ENCODE data around the gene PIGC.

PIGC gene

GRCh38 chr1:172416496-172417035 lies 27.3 kb downstream of the PIGC start:
- Histone ChIP-seq H3K4ac (ENCODE audit: low read depth in 1 of 2, low read length in 2 of 2) (no peak overlapping the region), H3K27me3 (ENCODE audit: control insufficient read depth in 1 of 2, insufficient read depth in 1 of 2, low read length in 2 of 2) (no peaks in the 10 kb centered on the region), H2AFZ (ENCODE audit: low read depth, low read length) (no peak overlapping the region), H3K23ac (ENCODE audit: low read length in 2 of 2) (no peak overlapping the region), H3K36me3 (ENCODE audit: control insufficient read depth in 1 of 2, insufficient read depth in 2 of 2, low read depth in 1 of 2, low read length in 2 of 2) (no peaks in the 10 kb centered on the region), H3K9ac (ENCODE audit: low read length) (no peak overlapping the region), H3K79me1 (replicated peaks; ENCODE audit: low read length, poor library complexity, severe bottlenecking) (peaks cover 2% of the 10 kb centered on the region), H2BK5ac (ENCODE audit: low read depth, low read length, poor library complexity, severe bottlenecking) (no peak overlapping the region), H3K9me3 (ENCODE audit: control insufficient read depth, low read length) (no peaks in the 10 kb centered on the region), H3K27ac (ENCODE audit: low read length, poor library complexity, severe bottlenecking) (peak overlapping the region; percentile 62), H3K4me2 (ENCODE audit: low read length, poor library complexity, severe bottlenecking) (no peak overlapping the region), H4K91ac (ENCODE audit: low read length) (no peak overlapping the region), H3K4me1 (ENCODE audit: control insufficient read depth, insufficient read depth, low read depth, low read length) (peaks cover 1% of the 10 kb centered on the region), H2BK12ac (ENCODE audit: low read length in 2 of 2) (no peak overlapping the region), H2AK5ac (ENCODE audit: low read length, severe bottlenecking) (peak overlapping the region; percentile 4), H3K4me3 (ENCODE audit: insufficient read depth in 1 of 2, low read depth in 1 of 2, low read length in 2 of 2) (no peak overlapping the region), H2BK15ac (ENCODE audit: low read depth, poor library complexity, severe bottlenecking) (no peak overlapping the region), H3K18ac (ENCODE audit: low read depth in 1 of 2, low read length in 2 of 2) (no peak overlapping the region), H2BK120ac (ENCODE audit: low read depth, low read length) (no peak overlapping the region), H4K8ac (ENCODE audit: low read length) (no peak overlapping the region), H3K14ac (ENCODE audit: low read length in 2 of 2) (no peak overlapping the region)
- 55% methylated on average over 3 of the region's 4 CpGs for WGBS
- DNase-seq, result no peak

GRCh38 chr1:172414331-172414730 lies 29.5 kb downstream of the PIGC start:
- Histone ChIP-seq H3K27ac (ENCODE audit: low read length, poor library complexity, severe bottlenecking) (no peak overlapping the region), H3K23ac (ENCODE audit: low read length in 2 of 2) (no peak overlapping the region), H3K9me3 (ENCODE audit: control insufficient read depth, low read length) (no peaks in the 10 kb centered on the region), H3K27me3 (ENCODE audit: control insufficient read depth in 1 of 2, insufficient read depth in 1 of 2, low read length in 2 of 2) (no peaks in the 10 kb centered on the region), H2BK5ac (ENCODE audit: low read depth, low read length, poor library complexity, severe bottlenecking) (no peak overlapping the region), H3K36me3 (ENCODE audit: control insufficient read depth in 1 of 2, insufficient read depth in 2 of 2, low read depth in 1 of 2, low read length in 2 of 2) (no peaks in the 10 kb centered on the region), H4K91ac (ENCODE audit: low read length) (no peak overlapping the region), H3K4me2 (ENCODE audit: low read length, poor library complexity, severe bottlenecking) (no peak overlapping the region), H3K4me3 (ENCODE audit: insufficient read depth in 1 of 2, low read depth in 1 of 2, low read length in 2 of 2) (no peak overlapping the region), H3K14ac (ENCODE audit: low read length in 2 of 2) (no peak overlapping the region), H2BK120ac (ENCODE audit: low read depth, low read length) (no peak overlapping the region), H3K79me1 (replicated peaks; ENCODE audit: low read length, poor library complexity, severe bottlenecking) (peaks cover 2% of the 10 kb centered on the region), H3K9ac (ENCODE audit: low read length) (no peak overlapping the region), H4K8ac (ENCODE audit: low read length) (no peak overlapping the region), H2AK5ac (ENCODE audit: low read length, severe bottlenecking) (no peak overlapping the region), H2BK12ac (ENCODE audit: low read length in 2 of 2) (no peak overlapping the region), H3K4ac (ENCODE audit: low read depth in 1 of 2, low read length in 2 of 2) (no peak overlapping the region), H2AFZ (ENCODE audit: low read depth, low read length) (no peak overlapping the region), H3K4me1 (ENCODE audit: control insufficient read depth, insufficient read depth, low read depth, low read length) (peaks cover 1% of the 10 kb centered on the region), H3K18ac (ENCODE audit: low read depth in 1 of 2, low read length in 2 of 2) (no peak overlapping the region), H2BK15ac (ENCODE audit: low read depth, poor library complexity, severe bottlenecking) (no peak overlapping the region)
- DNase-seq, result no peak

DNA sequence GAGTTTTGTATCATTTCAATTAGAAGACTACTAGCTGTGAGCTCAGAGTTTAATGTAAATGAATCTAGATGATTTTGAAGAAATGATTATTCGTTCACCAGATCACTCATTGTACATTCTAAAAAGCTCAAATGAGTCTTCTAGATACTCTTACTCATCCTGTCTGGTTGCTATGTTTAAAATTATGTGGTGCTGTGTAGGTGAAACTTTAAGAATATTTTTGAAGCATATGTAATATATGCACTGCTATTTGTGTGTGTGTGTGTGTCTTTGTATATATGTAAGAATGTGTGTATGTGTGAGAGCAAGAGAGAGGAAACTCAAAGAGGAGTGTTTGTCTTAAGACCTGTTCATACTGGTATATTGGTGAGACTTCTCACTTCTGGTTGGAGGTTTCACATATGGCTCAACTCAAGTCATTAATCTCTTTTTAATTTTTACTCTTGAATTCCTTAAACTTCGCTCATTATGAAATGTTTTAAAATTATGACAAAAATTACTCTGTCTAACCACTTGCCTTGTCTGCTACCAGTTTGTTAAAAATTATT lies 32.0 kb downstream of the PIGC start:
- H3K9me3 ChIP-seq (ENCODE audit: control insufficient read depth, low read length), result no peaks in the 10 kb centered on the region
- no peak overlapping the region for H2BK5ac ChIP-seq (ENCODE audit: low read depth, low read length, poor library complexity, severe bottlenecking)
- H4K8ac ChIP-seq (ENCODE audit: low read length), result no peak overlapping the region
- H4K91ac ChIP-seq (ENCODE audit: low read length), result no peak overlapping the region
- no peak overlapping the region for H3K4ac ChIP-seq (ENCODE audit: low read depth in 1 of 2, low read length in 2 of 2)
- no peak overlapping the region for H3K27ac ChIP-seq (ENCODE audit: low read length, poor library complexity, severe bottlenecking)
- no peak overlapping the region for H3K14ac ChIP-seq (ENCODE audit: low read length in 2 of 2)
- H2BK15ac ChIP-seq (ENCODE audit: low read depth, poor library complexity, severe bottlenecking), result no peak overlapping the region
- H3K4me1 ChIP-seq (ENCODE audit: control insufficient read depth, insufficient read depth, low read depth, low read length), result peaks cover 1% of the 10 kb centered on the region
- no peak overlapping the region for H3K23ac ChIP-seq (ENCODE audit: low read length in 2 of 2)
- H2AFZ ChIP-seq (ENCODE audit: low read depth, low read length), result no peak overlapping the region
- H3K27me3 ChIP-seq (ENCODE audit: control insufficient read depth in 1 of 2, insufficient read depth in 1 of 2, low read length in 2 of 2), result no peaks in the 10 kb centered on the region
- DNase-seq, result no peak
- no peaks in the 10 kb centered on the region for H3K36me3 ChIP-seq (ENCODE audit: control insufficient read depth in 1 of 2, insufficient read depth in 2 of 2, low read depth in 1 of 2, low read length in 2 of 2)
- 100% methylated on average over 1 of the region's 2 CpGs for WGBS
- H3K4me2 ChIP-seq (ENCODE audit: low read length, poor library complexity, severe bottlenecking), result no peak overlapping the region
- H2BK120ac ChIP-seq (ENCODE audit: low read depth, low read length), result no peak overlapping the region
- H3K9ac ChIP-seq (ENCODE audit: low read length), result no peak overlapping the region
- no peak overlapping the region for H3K18ac ChIP-seq (ENCODE audit: low read depth in 1 of 2, low read length in 2 of 2)
- no peak overlapping the region for H3K4me3 ChIP-seq (ENCODE audit: insufficient read depth in 1 of 2, low read depth in 1 of 2, low read length in 2 of 2)
- H2AK5ac ChIP-seq (ENCODE audit: low read length, severe bottlenecking), result no peak overlapping the region
- H3K79me1 ChIP-seq (replicated peaks; ENCODE audit: low read length, poor library complexity, severe bottlenecking), result peaks cover 2% of the 10 kb centered on the region
- H2BK12ac ChIP-seq (ENCODE audit: low read length in 2 of 2), result no peak overlapping the region

DNA sequence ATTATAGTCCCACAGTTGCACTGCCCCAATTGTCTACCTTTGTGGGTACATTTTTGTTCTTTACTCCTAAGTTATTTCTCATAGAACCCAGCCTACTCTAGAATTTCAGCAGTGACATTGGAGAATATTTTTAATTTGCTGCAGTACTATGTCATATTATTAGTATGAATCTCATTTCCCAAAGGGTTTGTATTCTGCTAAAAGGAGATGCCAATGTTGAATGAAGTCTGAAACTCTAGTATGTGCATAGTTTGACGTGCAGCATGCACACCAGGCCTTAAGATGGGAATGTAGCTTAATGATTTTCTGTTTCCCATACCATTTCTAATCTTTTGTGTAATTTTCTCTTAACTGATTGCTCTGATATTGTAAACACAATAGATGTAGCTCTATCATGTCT lies 33.8 kb downstream of the PIGC start:
- Histone ChIP-seq H3K27me3 (ENCODE audit: control insufficient read depth in 1 of 2, insufficient read depth in 1 of 2, low read length in 2 of 2) (no peaks in the 10 kb centered on the region), H3K4me1 (ENCODE audit: control insufficient read depth, insufficient read depth, low read depth, low read length) (peaks cover 1% of the 10 kb centered on the region)

More for the DNA sequence above, 33.8 kb downstream of the PIGC start:
- Histone ChIP-seq H3K14ac (ENCODE audit: low read length in 2 of 2) (no peak overlapping the region), H2BK120ac (ENCODE audit: low read depth, low read length) (no peak overlapping the region), H2BK12ac (ENCODE audit: low read length in 2 of 2) (no peak overlapping the region), H3K27ac (ENCODE audit: low read length, poor library complexity, severe bottlenecking) (no peak overlapping the region), H2BK5ac (ENCODE audit: low read depth, low read length, poor library complexity, severe bottlenecking) (no peak overlapping the region), H3K36me3 (ENCODE audit: control insufficient read depth in 1 of 2, insufficient read depth in 2 of 2, low read depth in 1 of 2, low read length in 2 of 2) (no peaks in the 10 kb centered on the region), H3K9me3 (ENCODE audit: control insufficient read depth, low read length) (no peaks in the 10 kb centered on the region), H3K79me1 (replicated peaks; ENCODE audit: low read length, poor library complexity, severe bottlenecking) (peaks cover 2% of the 10 kb centered on the region), H2AK5ac (ENCODE audit: low read length, severe bottlenecking) (no peak overlapping the region), H3K23ac (ENCODE audit: low read length in 2 of 2) (no peak overlapping the region), H3K4me3 (ENCODE audit: insufficient read depth in 1 of 2, low read depth in 1 of 2, low read length in 2 of 2) (no peak overlapping the region), H2BK15ac (ENCODE audit: low read depth, poor library complexity, severe bottlenecking) (no peak overlapping the region), H3K9ac (ENCODE audit: low read length) (no peak overlapping the region), H3K4me2 (ENCODE audit: low read length, poor library complexity, severe bottlenecking) (no peak overlapping the region), H3K18ac (ENCODE audit: low read depth in 1 of 2, low read length in 2 of 2) (no peak overlapping the region), H4K91ac (ENCODE audit: low read length) (no peak overlapping the region), H2AFZ (ENCODE audit: low read depth, low read length) (no peak overlapping the region), H4K8ac (ENCODE audit: low read length) (no peak overlapping the region), H3K4ac (ENCODE audit: low read depth in 1 of 2, low read length in 2 of 2) (no peak overlapping the region)
- WGBS, result 85% methylated on average over 1 of the region's 1 CpG
- no peak for DNase-seq
